AG09309 (cell line): ENCODE results near the gene TMEM225B.
A peak's percentile ranks its signal among the peaks of the same experiment; 100 is the strongest.

Experiments
- DNase-seq: peaks from one replicate; pipeline ENCODE4 v3.0.0-alpha.2; 2010; ENCODE audit warnings: low read depth
- H3K4me3 ChIP-seq: 2 replicates; pipeline ENCODE4 v1.5.1; 2011; ENCODE audit warnings: mild to moderate bottlenecking, low read depth, low read length, moderate library complexity; ENCODE audit not compliant: control insufficient read depth
- CTCF ChIP-seq: IDR thresholded peaks from 2 replicates; pipeline ENCODE4 v1.5.1; 2011; ENCODE audit warnings: mild to moderate bottlenecking, low read depth, low read length, inconsistent platforms; ENCODE audit not compliant: insufficient read depth, control insufficient read depth; ENCODE audit errors: missing control alignments

Gene TMEM225B

GRCh38 chr7:99616359-99617191, 18.5 kb downstream of the TMEM225B start, which contains the start of gene ZSCAN25:
Gene ZSCAN25 (plus strand): TSS chr7:99616946. CDS start chr7:99619607, 2,661 bp downstream.
- TF ChIP-seq CTCF, result peak; percentile 43
- DNase-seq, result peak; percentile 71
- peak within 1 kb of the TSS; percentile 83 for H3K4me3 ChIP-seq

- H3K4me3 ChIP-seq, result peak overlapping the region; percentile 83
- no peak for DNase-seq
Observed at GRCh38 chr7:99617192-99617781, 19.2 kb downstream of the TMEM225B start.

GRCh38 chr7:99618726-99619125, 20.7 kb downstream of the TMEM225B start:
- peak; percentile 45 for DNase-seq
- no peak for TF ChIP-seq CTCF
- H3K4me3 ChIP-seq, result no peak overlapping the region

More at GRCh38 chr7:99617192-99617781, 19.2 kb downstream of the TMEM225B start:
- no peak for TF ChIP-seq CTCF

GRCh38 chr7:99619571-99620130, 21.6 kb downstream of the TMEM225B start:
- H3K4me3 ChIP-seq, result no peak overlapping the region
- DNase-seq, result no peak
- TF ChIP-seq CTCF, result no peak

- TF ChIP-seq CTCF, result no peak
- H3K4me3 ChIP-seq, result no peak overlapping the region
- DNase-seq, result no peak
Observed at GRCh38 chr7:99621271-99621670, 23.2 kb downstream of the TMEM225B start.

GRCh38 chr7:99622596-99622995, 24.5 kb downstream of the TMEM225B start:
- no peak for DNase-seq
- H3K4me3 ChIP-seq, result no peak overlapping the region

More at GRCh38 chr7:99622596-99622995, 24.5 kb downstream of the TMEM225B start:
- no peak for TF ChIP-seq CTCF
